ENCODE data around the gene ZNF444.

ZNF444 gene

GRCh38 chr19:56121180-56122167 lies 19.6 kb upstream of the ZNF444 start, which contains the start of gene ZNF787:
ZNF787 (minus strand) TSS chr19:56121295; CDS start chr19:56103217, 18,078 bp downstream.
- DNase-seq (ENCODE audit: extremely low read depth in 1 of 2, low read depth in 1 of 2) = peak; percentile 95 to 98

DNA sequence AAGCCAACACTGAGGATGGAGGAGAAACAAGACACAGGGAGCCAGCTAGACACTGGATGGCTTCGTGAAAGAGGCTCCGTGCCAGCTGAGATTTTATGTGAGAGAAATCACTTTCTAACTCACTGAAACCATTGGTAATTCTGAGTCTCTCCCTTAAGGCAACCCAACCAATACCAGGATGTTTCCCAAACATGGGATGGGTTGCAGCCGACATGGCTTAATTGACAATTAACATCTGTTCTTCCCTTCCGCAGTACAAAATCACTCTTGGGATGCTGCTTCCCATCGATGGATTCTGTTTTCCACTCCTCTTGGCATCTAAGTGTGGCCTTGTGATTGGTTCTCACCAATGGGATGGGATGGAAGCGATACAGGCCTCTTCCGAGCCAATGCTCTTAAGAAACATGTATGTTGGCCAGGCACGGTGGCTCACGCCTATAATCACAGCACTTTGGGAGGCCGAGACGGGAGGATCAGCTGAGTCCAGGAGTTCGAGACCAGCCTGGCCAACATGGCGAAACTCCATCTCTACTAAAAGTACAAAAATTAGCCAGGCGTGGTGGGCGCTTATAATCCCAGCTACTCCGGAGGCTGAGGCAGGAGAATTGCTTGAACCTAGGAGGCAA lies 17.7 kb upstream of the ZNF444 start:
- no peak for DNase-seq (ENCODE audit: extremely low read depth in 1 of 2, low read depth in 1 of 2)

- no peak for DNase-seq (ENCODE audit: extremely low read depth in 1 of 2, low read depth in 1 of 2)
Measured at GRCh38 chr19:56124578-56124977, 16.5 kb upstream of the ZNF444 start.

- DNase-seq (ENCODE audit: extremely low read depth in 1 of 2, low read depth in 1 of 2) = no peak
Measured at GRCh38 chr19:56125806-56126590, 15.1 kb upstream of the ZNF444 start.

DNA sequence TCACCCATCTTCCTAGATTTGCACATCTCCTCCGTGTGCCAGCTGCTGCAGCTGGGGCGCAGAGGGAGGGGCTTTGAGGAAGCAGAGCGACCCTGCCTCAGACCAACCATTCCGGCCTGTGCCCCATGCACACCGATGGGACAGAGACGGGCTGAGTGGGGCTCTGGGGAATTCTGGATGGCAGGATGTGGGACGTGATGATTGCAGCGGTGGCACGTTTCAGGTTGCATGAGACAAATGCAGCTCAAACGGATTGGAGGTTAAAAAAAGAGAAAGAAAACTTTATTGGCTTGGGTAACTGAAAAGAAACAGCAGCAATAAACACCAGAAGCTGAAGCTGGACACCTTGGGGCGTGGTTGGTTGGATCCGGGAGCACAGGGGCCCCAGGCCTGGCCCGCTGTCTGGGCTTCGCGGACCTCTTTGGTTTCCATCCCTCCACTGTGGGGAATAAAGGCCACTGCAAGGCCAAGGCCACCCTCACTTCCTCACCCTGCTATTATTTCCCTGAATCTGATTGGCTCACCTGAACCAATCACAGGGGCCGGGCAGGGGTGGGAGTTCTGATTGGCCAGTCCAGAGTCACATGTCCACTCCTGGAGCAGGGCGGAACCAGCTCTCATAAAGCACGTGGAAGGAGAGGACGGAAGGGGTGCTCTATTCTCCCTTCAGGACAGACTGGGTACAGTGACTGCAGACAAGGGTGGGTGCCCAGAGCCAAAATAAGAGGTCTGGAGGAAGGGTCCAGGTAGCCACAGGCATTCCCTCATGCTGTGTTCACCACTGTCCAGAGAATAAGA lies 13.9 kb upstream of the ZNF444 start:
- DNase-seq (ENCODE audit: extremely low read depth in 1 of 2, low read depth in 1 of 2) = no peak

DNA sequence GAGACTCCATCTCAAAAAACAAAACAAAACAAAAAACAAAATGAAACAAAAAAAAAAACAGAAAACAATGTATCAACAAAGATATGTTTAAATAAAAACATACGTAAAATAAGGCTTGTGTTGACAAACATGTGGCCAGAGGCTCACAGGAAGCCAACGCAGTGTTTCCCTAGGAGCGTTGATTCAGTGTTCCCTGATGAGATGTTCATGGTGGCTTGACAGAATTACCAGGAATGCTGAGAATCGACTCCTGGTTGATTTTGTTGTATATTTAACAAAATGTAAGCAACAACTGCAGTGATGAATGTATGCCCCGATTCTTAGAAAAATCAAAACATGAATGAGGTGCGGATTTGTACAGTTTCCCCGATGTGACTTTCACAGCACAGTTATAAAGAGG lies 11.1 kb upstream of the ZNF444 start:
- no peak for DNase-seq (ENCODE audit: extremely low read depth in 1 of 2, low read depth in 1 of 2)

GRCh38 chr19:56131651-56132050 lies 9.4 kb upstream of the ZNF444 start:
- DNase-seq (ENCODE audit: extremely low read depth in 1 of 2, low read depth in 1 of 2) = no peak

- DNase-seq (ENCODE audit: extremely low read depth in 1 of 2, low read depth in 1 of 2) = no peak
Measured at GRCh38 chr19:56132316-56132822, 8.7 kb upstream of the ZNF444 start.

DNA sequence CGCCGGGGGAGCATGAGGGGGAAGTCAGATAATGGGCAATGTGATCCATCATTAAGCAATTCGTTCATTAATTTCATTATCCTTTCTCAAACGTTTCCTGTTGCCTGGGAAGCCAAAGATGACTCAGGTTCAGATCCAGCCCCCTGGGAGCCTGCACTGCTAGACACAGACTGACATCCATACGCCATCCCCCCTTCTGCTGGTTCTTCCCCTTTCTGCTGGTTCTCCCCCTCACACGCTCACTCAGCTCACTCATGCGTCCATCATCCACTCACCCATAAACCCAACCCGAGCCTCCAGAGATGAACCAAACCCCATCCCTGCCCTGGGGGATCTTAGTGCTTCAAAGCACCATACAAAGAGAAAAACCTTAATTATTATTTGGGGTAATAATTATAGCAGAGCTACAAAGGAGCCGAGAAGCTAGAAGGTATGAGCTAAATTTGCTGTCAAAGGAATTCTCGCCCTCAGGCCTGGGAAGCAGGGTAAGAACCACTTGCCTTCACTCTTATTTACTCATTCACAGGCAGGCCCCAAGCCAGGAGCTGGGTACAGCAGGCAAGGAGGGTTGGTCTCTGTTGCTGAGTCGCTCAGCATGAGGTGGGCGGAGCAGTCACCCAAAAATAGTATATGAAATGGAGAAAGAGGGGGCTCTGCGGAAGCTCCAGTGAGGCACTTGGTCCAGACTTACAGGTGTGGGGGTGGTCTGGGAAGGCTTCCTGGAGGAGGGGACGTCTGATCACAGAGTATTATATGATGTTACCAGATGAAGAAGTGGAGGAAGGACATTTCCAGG lies 7.0 kb upstream of the ZNF444 start:
- DNase-seq (ENCODE audit: extremely low read depth in 1 of 2, low read depth in 1 of 2) = no peak

DNA sequence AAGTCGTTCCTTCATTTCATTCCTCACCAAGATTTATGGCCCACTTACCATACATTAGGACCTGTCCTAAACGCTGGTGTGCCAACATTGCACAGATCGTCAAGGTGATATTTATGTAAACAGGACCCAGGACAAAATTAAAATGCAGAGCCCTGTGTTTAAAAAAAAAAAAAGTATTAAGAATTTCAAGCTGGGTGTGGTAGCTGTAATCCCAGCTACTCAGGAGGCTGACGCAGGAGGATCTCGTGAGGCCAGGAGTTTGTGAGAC lies 6.5 kb upstream of the ZNF444 start:
- DNase-seq (ENCODE audit: extremely low read depth in 1 of 2, low read depth in 1 of 2) = no peak

DNA sequence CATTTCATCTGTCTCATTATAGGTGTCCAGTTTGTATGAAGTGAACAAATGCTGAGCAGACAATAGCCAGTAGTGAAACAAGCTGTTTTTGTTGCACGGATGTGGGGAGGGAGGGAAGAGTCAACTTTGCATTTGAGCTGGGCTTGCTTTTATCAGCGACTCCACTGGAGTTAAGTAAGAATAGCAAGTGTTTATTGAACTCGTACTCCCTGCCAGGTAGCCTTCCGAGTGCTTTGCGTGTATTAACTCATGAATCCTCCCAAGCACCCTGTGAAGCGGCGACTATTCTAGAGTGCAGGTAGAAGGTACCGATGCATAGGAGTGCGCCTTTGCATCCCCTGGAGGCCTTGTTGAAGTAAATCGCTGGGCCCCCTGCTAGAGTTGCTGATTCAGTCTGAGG lies 4.7 kb upstream of the ZNF444 start:
- no peak for DNase-seq (ENCODE audit: extremely low read depth in 1 of 2, low read depth in 1 of 2)

- DNase-seq (ENCODE audit: extremely low read depth in 1 of 2, low read depth in 1 of 2) = no peak
Measured at GRCh38 chr19:56137405-56137804, 3.7 kb upstream of the ZNF444 start.

DNA sequence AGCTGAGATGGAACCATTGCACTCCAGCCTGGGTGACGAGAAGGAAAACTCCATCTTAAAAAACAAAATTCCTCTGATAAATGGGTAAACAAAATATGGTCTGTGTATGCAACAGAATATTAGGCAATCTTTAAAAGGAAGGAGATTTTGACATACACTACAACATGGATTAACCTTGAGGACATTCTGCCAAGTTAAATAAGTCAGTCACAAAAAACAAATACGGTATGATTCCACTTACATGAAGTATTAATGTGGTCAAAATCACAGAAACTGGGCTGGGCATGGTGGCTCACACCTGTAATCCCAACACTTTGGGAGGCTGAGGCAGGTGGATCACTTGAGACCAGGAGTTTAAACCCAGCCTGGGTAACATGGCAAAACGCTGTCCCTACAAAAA lies 3.0 kb upstream of the ZNF444 start:
- DNase-seq (ENCODE audit: extremely low read depth in 1 of 2, low read depth in 1 of 2) = no peak

- DNase-seq (ENCODE audit: extremely low read depth in 1 of 2, low read depth in 1 of 2) = no peak
Measured at GRCh38 chr19:56139847-56140582, 1.1 kb upstream of the ZNF444 start.

- no peak for DNase-seq (ENCODE audit: extremely low read depth in 1 of 2, low read depth in 1 of 2)
Measured at GRCh38 chr19:56141417-56141993, 418 bp downstream of the ZNF444 start.

DNA sequence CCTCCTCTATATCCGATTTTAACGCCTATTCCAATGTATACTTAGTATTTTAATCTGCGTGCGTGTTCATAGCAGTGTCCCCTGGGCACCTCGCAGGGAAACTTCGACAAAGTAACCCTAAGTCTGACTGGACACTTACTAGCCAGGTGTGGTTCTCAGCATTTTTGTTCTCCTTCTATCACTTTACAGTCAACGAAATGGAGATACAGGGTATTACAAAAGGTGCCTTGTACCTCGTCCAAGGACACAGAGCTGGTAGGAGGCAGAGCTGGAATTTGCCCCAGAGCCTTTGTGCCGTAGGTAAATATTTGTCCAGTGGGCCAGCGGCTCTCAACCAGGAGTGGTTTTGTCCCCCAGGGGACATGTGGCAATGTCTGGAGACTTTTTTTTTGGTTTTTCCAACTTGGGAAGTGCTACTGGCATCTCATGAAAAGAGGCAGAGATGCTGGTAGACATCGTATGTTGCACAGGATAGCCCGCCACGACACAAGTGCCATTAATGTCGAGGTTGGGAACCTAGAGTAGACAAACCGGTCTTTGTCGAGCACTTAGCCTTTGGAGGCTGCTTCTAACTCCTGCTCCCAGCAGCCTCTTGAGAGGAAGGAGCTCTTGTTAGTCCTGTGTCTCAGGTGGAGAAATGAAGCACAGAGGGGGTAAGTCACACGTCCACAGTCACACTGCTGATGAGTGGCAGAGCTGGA lies 1.1 kb downstream of the ZNF444 start:
- no peak for DNase-seq (ENCODE audit: extremely low read depth in 1 of 2, low read depth in 1 of 2)

- no peak for DNase-seq (ENCODE audit: extremely low read depth in 1 of 2, low read depth in 1 of 2)
Measured at GRCh38 chr19:56142897-56143434, 1.9 kb downstream of the ZNF444 start.

DNA sequence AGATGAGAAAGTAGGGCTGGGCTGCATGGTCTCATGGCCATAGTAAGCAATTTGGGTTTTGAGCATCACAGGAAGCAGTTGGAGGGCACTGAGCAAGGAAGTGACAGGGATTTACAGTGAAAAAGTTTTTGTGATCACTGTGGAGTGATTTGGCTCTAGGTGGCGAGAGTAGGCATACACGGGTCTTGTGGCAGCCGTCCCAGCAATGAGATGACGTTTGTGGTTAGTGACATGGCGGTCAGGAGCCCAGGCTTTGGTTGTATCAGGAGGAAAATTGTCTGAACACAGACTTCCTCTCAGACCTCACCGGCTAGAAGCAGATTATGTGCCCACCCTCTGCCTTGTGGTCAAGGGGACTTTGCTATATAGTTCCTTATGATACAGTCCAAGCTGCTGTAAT lies 3.3 kb downstream of the ZNF444 start:
- DNase-seq (ENCODE audit: extremely low read depth in 1 of 2, low read depth in 1 of 2) = no peak

All from stimulated activated CD8-positive, alpha-beta memory T cell treated with anti-CD3 and anti-CD28 coated beads, Interleukin-7, amount 100 ng/mL, for 48 hours (primary cell).